Skeletal muscle tissue (tissue), 5 donors: ENCODE results near the gene MAD1L1. TPM values are rescaled to one million over a fixed set of nuclear protein-coding genes. Genes with fewer than 3 reads are reported as not detected.

Experiments used
- H3K27ac ChIP-seq: one replicate; pipeline ENCODE4 v1.7.0; 2013; ENCODE audit warnings: mild to moderate bottlenecking, low read depth, low read length, inconsistent platforms
- H3K27me3 ChIP-seq, 3 donors: one replicate each; pipeline ENCODE4 v1.7.0; 2013; ENCODE audit warnings: low read length in 3 of 3; ENCODE audit not compliant: control insufficient read depth in 3 of 3, insufficient read depth in 3 of 3
- H3K36me3 ChIP-seq, 3 donors: one replicate each; pipeline ENCODE4 v1.7.0; 2013; ENCODE audit warnings: low read length in 3 of 3; ENCODE audit not compliant: control insufficient read depth in 3 of 3, insufficient read depth in 3 of 3
- H3K4me1 ChIP-seq, 3 donors: one replicate each; pipeline ENCODE4 v1.7.0; 2013; ENCODE audit warnings: low read length in 3 of 3, mild to moderate bottlenecking in 3 of 3; ENCODE audit not compliant: control insufficient read depth in 3 of 3, insufficient read depth in 3 of 3
- H3K4me3 ChIP-seq, 3 donors: one replicate each; pipeline ENCODE4 v1.7.0; 2013; ENCODE audit warnings: low read length in 3 of 3
- H3K9ac ChIP-seq, 3 donors: one replicate each; pipeline ENCODE4 v1.7.0; 2013; ENCODE audit warnings: low read length in 3 of 3, mild to moderate bottlenecking in 3 of 3, moderate library complexity in 2 of 3, low read depth in 1 of 3
- H3K9me3 ChIP-seq, 3 donors: one replicate each; pipeline ENCODE4 v1.7.0; 2013; ENCODE audit warnings: low read length in 3 of 3; ENCODE audit not compliant: control insufficient read depth in 3 of 3
- small RNA-seq: library from RNA; depleted of rRNA; stranded (forward); fragments of <200 nt; gene quantifications from one replicate; pipeline ENCODE3, GENCODE V24; 2014
- total RNA-seq: library from RNA; depleted of rRNA; stranded (reverse); fragments of >200 nt; gene quantifications from one replicate; pipeline ENCODE4 v1.2.3, GENCODE V29; 2014
- donor health status: Osteomylitis.

Gene MAD1L1
- total RNA-seq, 1 donor from 2014 or later: 42.3 TPM

GRCh38 chr7:1779445-1779844 is 453.3 kb downstream of the MAD1L1 start:
- Histone ChIP-seq H3K36me3 (no peaks in the 10 kb centered on the region), H3K9ac (no peak overlapping the region), H3K27ac (no peak overlapping the region), H3K27me3 (peaks cover 2 to 4% (median 3%) of the 10 kb centered on the region in 3 donors), H3K4me3 (no peak overlapping the region), H3K9me3 (peaks cover 0 to 2% (median 1%) of the 10 kb centered on the region in 3 donors), H3K4me1 (no peaks in the 10 kb centered on the region)

GRCh38 chr7:1777122-1777521 is 455.6 kb downstream of the MAD1L1 start:
- Histone ChIP-seq H3K9me3 (peaks cover 0 to 2% (median 1%) of the 10 kb centered on the region in 3 donors), H3K27me3 (peaks cover 2 to 4% (median 3%) of the 10 kb centered on the region in 3 donors), H3K27ac (no peak overlapping the region), H3K4me1 (no peaks in the 10 kb centered on the region), H3K36me3 (no peaks in the 10 kb centered on the region), H3K9ac (no peak overlapping the region), H3K4me3 (no peak overlapping the region)

- H3K27ac ChIP-seq: no peak overlapping the region
- H3K27me3 ChIP-seq: peaks cover 0 to 3% (median 2%) of the 10 kb centered on the region in 3 donors
- no peaks in the 10 kb centered on the region for H3K36me3 ChIP-seq
- H3K4me3 ChIP-seq: no peak overlapping the region
- peaks cover 0 to 2% (median 1%) of the 10 kb centered on the region in 3 donors for H3K9me3 ChIP-seq
- H3K9ac ChIP-seq: no peak overlapping the region
- H3K4me1 ChIP-seq: no peaks in the 10 kb centered on the region
Measured at GRCh38 chr7:1775389-1775788, 457.4 kb downstream of the MAD1L1 start.

DNA sequence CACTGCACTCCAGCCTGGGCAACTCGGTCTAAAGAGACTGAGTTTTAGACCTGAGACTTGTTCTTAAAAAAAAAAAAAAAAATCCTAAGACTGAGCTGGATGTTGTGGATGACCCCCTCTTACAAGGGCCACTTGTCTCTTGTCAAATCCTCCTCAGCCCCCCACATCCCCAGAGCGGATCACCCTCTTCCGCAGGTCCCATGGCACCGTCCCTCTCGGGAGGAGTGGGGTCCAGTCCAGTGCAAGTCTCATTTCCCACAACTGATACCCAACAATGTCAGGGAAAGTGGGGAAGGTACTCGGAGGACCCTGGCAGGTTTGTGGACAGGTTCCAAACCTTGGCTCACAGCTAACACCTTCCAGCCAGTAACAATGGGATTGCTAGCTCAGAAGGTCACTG is 462.4 kb downstream of the MAD1L1 start:
- Histone ChIP-seq H3K9ac (no peak overlapping the region), H3K9me3 (no peaks in the 10 kb centered on the region), H3K4me1 (no peaks in the 10 kb centered on the region), H3K27me3 (peaks cover 6 to 10% (median 9%) of the 10 kb centered on the region in 3 donors), H3K27ac (no peak overlapping the region), H3K4me3 (no peak overlapping the region), H3K36me3 (no peaks in the 10 kb centered on the region)

GRCh38 chr7:1769286-1770200 is 463.2 kb downstream of the MAD1L1 start:
- Histone ChIP-seq H3K4me1 (no peaks in the 10 kb centered on the region), H3K4me3 (no peak overlapping the region), H3K36me3 (no peaks in the 10 kb centered on the region), H3K9ac (no peak overlapping the region), H3K9me3 (no peaks in the 10 kb centered on the region), H3K27me3 (peaks cover 6 to 9% (median 9%) of the 10 kb centered on the region in 3 donors), H3K27ac (no peak overlapping the region)

DNA sequence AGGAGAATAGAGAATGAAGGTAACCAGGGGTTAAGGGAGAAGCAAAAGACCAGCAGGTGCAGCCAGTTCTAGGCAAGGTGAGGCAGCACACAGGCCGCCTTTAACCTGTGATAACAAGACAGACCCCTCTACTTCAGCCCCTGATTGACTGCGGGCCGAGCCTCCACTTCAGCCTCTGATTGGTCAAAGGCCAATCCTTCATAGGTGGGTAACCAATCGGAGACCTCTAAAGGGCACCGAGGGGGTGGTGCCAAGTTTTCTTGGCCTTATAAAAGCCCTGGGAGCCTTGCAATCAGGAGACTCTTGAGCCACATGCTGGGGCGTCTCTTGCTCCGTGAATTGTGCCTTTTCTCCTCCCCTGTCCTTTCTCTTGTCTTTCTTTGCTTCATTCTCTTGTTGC is 463.9 kb downstream of the MAD1L1 start:
- Histone ChIP-seq H3K4me1 (no peaks in the 10 kb centered on the region), H3K36me3 (no peaks in the 10 kb centered on the region), H3K9me3 (peaks cover 0 to 2% (median 0%) of the 10 kb centered on the region in 3 donors), H3K27me3 (peaks cover 6 to 9% (median 9%) of the 10 kb centered on the region in 3 donors), H3K9ac (no peak overlapping the region), H3K27ac (no peak overlapping the region), H3K4me3 (no peak overlapping the region)

- Histone ChIP-seq H3K27ac (no peak overlapping the region), H3K36me3 (no peaks in the 10 kb centered on the region), H3K9ac (no peak overlapping the region), H3K4me1 (no peaks in the 10 kb centered on the region), H3K9me3 (peaks cover 0 to 7% (median 5%) of the 10 kb centered on the region in 3 donors), H3K27me3 (peaks cover 6 to 12% (median 11%) of the 10 kb centered on the region in 3 donors), H3K4me3 (no peak overlapping the region)
Measured at GRCh38 chr7:1767524-1767923, 465.2 kb downstream of the MAD1L1 start.

Small RNA genes within 50 kb of the gene (small RNA-seq; reads per million reads assigned to genes)
- not detected for gene MIR4655

Other genes with a start within 250 kb of the MAD1L1 start
- gene MRM2, start 9.3 kb upstream of the MAD1L1 start, total RNA-seq: 16.7 TPM
- gene NUDT1, start 9.3 kb upstream of the MAD1L1 start, total RNA-seq: 20.9 TPM
- gene SNX8, start 81.5 kb upstream of the MAD1L1 start, total RNA-seq: 12.5 TPM
- gene EIF3B, start 121.9 kb upstream of the MAD1L1 start, total RNA-seq: 120 TPM
- gene CHST12, start 170.7 kb upstream of the MAD1L1 start, total RNA-seq: 1.0 TPM
- gene GRIFIN, start 243.5 kb upstream of the MAD1L1 start, total RNA-seq: not detected